ENCODE data around the gene C2CD4C. TPM values are rescaled to one million over a fixed set of nuclear protein-coding genes. Genes with fewer than 3 reads are reported as not detected.

Gene C2CD4C
- total RNA-seq, 1 experiment from 2014 or later, result 13.6 TPM

DNA sequence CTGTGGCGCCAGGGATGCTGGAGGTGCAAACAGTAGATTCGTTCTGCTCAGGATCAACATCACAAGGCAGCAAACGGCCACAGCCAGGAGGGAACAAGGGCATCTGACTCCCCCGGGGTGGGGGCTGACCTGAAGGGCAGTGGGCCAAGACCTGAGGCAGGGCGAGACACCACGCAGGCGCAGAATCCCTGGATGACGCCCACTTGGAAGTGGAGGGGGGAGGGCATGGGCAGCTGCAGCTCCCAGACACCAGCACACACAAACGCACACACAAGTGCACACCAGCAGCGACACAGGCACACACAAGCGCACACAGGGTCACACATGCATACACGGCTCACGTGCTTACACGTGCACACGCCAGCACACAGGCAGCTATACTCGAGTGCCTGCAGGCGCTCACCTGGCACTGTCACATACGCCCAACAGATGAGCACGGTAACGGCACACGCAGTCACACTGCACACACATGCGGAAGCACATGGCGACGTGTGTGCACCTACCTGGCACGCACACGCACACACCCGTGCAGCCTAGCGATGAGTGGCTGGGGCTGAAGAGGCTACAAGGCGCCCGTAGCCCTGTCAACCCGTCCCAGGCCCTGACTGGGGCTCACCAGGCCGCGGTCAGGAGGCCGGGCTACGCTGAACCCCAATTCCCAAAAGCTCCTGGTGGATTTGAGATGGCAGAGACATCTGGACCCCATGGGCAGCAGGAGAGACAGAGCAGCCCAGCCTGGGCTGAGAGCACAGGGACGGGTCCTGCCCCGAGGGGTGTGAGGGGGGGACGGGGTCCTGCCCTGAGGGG lies 5.5 kb downstream of the C2CD4C start:
- Histone ChIP-seq H3K4me3 (ENCODE audit: low read depth in 2 of 2, low read length in 2 of 2) (no peak overlapping the region), H3K27me3 (ENCODE audit: control insufficient read depth, insufficient read depth, low read length) (no peaks in the 10 kb centered on the region), H3K9me3 (ENCODE audit: control insufficient read depth, insufficient read depth, low read depth, low read length) (no peaks in the 10 kb centered on the region), H3K4me1 (ENCODE audit: control insufficient read depth, insufficient read depth, low read length) (peaks cover 16% of the 10 kb centered on the region; the same call in 1 of the 2 replicates), H3K36me3 (ENCODE audit: control insufficient read depth, insufficient read depth, low read length) (no peaks in the 10 kb centered on the region), H3K27ac (ENCODE audit: low read length) (no peak overlapping the region)
- ATAC-seq (no peak), DNase-seq (ENCODE audit: low read depth, low spot score) (no peak)
- POLR2A ChIA-PET, result no interaction called here
- CTCF ChIA-PET, result no interaction called here
- TF ChIP-seq POLR2AphosphoS5 (IDR thresholded peaks at IDR 0.05; ENCODE audit: low read depth, low read length), result no peak
- TF ChIP-seq SIN3A (IDR thresholded peaks at IDR 0.05; ENCODE audit: borderline replicate concordance, insufficient read depth, low read depth, low read length), result no peak
- TF ChIP-seq, protein P1, sequence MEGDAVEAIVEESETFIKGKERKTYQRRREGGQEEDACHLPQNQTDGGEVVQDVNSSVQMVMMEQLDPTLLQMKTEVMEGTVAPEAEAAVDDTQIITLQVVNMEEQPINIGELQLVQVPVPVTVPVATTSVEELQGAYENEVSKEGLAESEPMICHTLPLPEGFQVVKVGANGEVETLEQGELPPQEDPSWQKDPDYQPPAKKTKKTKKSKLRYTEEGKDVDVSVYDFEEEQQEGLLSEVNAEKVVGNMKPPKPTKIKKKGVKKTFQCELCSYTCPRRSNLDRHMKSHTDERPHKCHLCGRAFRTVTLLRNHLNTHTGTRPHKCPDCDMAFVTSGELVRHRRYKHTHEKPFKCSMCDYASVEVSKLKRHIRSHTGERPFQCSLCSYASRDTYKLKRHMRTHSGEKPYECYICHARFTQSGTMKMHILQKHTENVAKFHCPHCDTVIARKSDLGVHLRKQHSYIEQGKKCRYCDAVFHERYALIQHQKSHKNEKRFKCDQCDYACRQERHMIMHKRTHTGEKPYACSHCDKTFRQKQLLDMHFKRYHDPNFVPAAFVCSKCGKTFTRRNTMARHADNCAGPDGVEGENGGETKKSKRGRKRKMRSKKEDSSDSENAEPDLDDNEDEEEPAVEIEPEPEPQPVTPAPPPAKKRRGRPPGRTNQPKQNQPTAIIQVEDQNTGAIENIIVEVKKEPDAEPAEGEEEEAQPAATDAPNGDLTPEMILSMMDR (IDR thresholded peaks at IDR 0.05), result no peak
- no peak for TF ChIP-seq TCF7L2 (IDR thresholded peaks at IDR 0.05; ENCODE audit: low read depth, low read length)
- TF ChIP-seq, protein P2, sequence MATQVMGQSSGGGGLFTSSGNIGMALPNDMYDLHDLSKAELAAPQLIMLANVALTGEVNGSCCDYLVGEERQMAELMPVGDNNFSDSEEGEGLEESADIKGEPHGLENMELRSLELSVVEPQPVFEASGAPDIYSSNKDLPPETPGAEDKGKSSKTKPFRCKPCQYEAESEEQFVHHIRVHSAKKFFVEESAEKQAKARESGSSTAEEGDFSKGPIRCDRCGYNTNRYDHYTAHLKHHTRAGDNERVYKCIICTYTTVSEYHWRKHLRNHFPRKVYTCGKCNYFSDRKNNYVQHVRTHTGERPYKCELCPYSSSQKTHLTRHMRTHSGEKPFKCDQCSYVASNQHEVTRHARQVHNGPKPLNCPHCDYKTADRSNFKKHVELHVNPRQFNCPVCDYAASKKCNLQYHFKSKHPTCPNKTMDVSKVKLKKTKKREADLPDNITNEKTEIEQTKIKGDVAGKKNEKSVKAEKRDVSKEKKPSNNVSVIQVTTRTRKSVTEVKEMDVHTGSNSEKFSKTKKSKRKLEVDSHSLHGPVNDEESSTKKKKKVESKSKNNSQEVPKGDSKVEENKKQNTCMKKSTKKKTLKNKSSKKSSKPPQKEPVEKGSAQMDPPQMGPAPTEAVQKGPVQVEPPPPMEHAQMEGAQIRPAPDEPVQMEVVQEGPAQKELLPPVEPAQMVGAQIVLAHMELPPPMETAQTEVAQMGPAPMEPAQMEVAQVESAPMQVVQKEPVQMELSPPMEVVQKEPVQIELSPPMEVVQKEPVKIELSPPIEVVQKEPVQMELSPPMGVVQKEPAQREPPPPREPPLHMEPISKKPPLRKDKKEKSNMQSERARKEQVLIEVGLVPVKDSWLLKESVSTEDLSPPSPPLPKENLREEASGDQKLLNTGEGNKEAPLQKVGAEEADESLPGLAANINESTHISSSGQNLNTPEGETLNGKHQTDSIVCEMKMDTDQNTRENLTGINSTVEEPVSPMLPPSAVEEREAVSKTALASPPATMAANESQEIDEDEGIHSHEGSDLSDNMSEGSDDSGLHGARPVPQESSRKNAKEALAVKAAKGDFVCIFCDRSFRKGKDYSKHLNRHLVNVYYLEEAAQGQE (IDR thresholded peaks at IDR 0.05; ENCODE audit: insufficient read depth in 1 of 2, low read depth in 2 of 2, low read length in 1 of 2), result 0 out of 4 replicates have a peak, but pooled peaks of 1 of the 2 experiments have one; percentile 31
- no TSS peak for BruUV-seq (replicated peaks)
- intact Hi-C loops (cut with micrococcal nuclease; ENCODE audit: unreplicated experiment) (no loop called here), in situ Hi-C loops (cut with HindIII; ENCODE audit: low pct_unique_long_range_greater_than_20kb, low sequenced_read_pairs) (no loop called here)

DNA sequence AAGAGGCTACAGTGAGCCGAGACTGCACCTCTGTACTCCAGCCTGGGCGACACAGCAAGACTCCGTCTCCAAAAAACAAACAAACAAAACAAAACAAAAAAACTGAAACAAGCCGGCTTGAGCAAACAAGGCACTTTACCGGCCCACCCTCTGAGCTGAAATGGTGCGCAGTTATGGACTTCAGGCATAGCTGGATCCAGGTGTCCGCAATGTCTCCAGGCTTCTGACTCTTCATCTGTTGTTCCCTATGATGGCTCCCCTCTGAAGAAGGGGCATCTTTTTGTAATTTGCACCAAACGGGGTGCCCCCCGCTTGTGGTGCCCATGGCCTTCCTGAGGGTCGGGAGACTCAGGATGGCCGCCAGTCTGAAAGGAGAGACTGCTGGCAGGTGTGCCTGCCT lies 6.2 kb downstream of the C2CD4C start:
- Histone ChIP-seq H3K27ac (ENCODE audit: low read length) (no peak overlapping the region), H3K9me3 (ENCODE audit: control insufficient read depth, insufficient read depth, low read depth, low read length) (no peaks in the 10 kb centered on the region), H3K4me1 (ENCODE audit: control insufficient read depth, insufficient read depth, low read length) (peaks cover 16% of the 10 kb centered on the region; the same call in 1 of the 2 replicates), H3K36me3 (ENCODE audit: control insufficient read depth, insufficient read depth, low read length) (no peaks in the 10 kb centered on the region), H3K27me3 (ENCODE audit: control insufficient read depth, insufficient read depth, low read length) (no peaks in the 10 kb centered on the region), H3K4me3 (ENCODE audit: low read depth in 2 of 2, low read length in 2 of 2) (no peak overlapping the region)
- DNase-seq (ENCODE audit: low read depth, low spot score), result no peak
- CTCF ChIA-PET, result no interaction called here
- in situ Hi-C loops (cut with HindIII; ENCODE audit: low pct_unique_long_range_greater_than_20kb, low sequenced_read_pairs), result no loop called here
- no peak for ATAC-seq
- POLR2A ChIA-PET, result no interaction called here
- no TSS peak for BruUV-seq (replicated peaks)
- intact Hi-C loops (cut with micrococcal nuclease; ENCODE audit: unreplicated experiment), result no loop called here
- TF ChIP-seq POLR2AphosphoS5 (IDR thresholded peaks at IDR 0.05; ENCODE audit: low read depth, low read length) (no peak), TCF7L2 (IDR thresholded peaks at IDR 0.05; ENCODE audit: low read depth, low read length) (no peak), SIN3A (IDR thresholded peaks at IDR 0.05; ENCODE audit: borderline replicate concordance, insufficient read depth, low read depth, low read length) (no peak)
- TF ChIP-seq, protein P2 (IDR thresholded peaks at IDR 0.05; ENCODE audit: insufficient read depth in 1 of 2, low read depth in 2 of 2, low read length in 1 of 2), result no peak
- TF ChIP-seq, protein P1 (IDR thresholded peaks at IDR 0.05), result no peak
